LNCaP clone FGC (cell line): ENCODE measurements around the gene ANKDD1A.

Experiments
- DNase-seq: peaks from one replicate; pipeline ENCODE4 v3.0.0-alpha.2; 2011; ENCODE audit warnings: low read depth
- H3K4me3 ChIP-seq: 2 replicates; pipeline ENCODE4 v1.5.1; 2011; ENCODE audit warnings: mild to moderate bottlenecking, low read depth, low read length, control low read depth
- CTCF ChIP-seq: IDR thresholded peaks from 2 replicates; pipeline ENCODE4 v1.5.1; 2012; ENCODE audit warnings: mild to moderate bottlenecking; ENCODE audit not compliant: control insufficient read depth, insufficient read depth; ENCODE audit errors: extremely low read depth

ANKDD1A gene

DNA sequence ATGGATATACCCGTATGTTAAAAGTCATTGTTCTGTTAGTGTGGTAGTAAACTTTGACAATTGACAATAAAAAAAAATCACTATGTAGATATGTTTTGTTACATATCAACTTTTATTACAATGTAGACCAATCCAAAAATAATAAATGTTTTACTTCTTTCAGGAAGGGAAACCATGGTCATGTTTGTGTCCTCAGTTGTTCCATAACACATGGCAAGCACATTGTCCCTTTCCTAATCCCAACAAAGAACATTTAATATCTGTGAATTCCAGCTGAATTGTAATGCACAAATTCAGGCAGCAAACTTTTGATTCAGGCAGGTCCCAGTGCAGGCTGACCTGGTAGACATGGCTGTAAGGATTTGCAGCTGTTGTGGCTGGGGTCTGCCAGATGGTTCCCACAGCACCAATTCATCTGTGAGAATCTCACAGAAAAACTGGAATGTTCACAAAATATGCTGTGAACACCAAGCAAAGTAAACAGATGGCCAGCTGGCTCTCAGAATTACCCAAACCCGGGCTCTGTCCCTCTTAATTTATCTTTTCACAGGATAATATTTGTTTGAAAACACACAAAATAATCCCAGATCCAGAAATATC is 79.9 kb downstream of the ANKDD1A start:
- no peak for TF ChIP-seq CTCF
- no peak for DNase-seq
- no peak overlapping the region for H3K4me3 ChIP-seq

DNA sequence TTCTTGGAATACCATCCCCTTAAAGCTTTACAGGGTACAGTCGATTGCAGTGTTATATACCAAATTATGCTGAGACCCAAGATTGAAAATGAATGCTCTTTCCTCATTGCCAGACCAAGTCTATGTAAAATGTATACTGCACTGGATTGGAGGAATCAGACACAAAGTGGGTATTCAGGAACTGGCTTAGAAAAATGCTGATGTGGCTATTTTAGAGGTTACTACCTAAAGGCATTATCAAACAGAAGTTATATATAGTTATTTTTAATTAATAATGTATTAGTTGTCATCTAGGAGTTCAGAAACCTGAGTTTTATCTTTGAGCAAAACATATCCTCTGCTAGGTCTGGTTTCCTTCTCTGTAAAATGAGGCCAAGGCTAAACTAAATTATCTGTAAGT is 81.6 kb downstream of the ANKDD1A start:
- DNase-seq, result no peak
- H3K4me3 ChIP-seq, result no peak overlapping the region
- TF ChIP-seq CTCF, result no peak

- no peak for TF ChIP-seq CTCF
- H3K4me3 ChIP-seq, result no peak overlapping the region
- no peak for DNase-seq
Observed at GRCh38 chr15:64997066-64997465, 85.4 kb downstream of the ANKDD1A start.

DNA sequence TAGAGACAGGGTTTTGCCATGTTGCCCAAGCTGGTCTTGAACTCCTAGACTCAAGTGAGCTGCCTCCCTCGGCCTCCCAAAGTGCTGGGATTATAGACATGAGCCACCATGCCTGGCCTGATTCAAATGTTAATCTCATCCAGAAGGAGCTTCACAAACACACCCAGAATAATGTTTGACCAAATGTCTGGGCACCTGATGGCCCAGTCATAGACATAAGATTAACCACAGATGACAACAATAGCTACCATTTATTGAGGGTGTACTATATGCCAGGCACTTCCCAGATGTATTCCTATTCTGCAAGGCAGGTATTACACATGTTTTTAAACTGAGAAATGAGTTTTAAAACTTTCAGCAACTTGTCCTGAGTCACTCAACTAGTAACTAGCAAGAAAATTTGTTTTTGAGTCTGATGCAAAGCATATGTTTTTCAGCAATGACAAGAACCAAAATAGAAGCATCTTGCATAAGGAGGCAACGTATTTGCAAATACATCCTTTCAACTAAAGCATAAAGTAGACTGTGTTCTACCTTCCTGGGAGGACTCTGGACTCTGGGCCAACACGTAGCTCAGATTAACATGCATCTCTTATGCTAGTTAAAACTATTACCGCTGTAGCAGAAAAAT is 86.2 kb downstream of the ANKDD1A start:
- no peak for TF ChIP-seq CTCF
- DNase-seq, result no peak
- H3K4me3 ChIP-seq, result no peak overlapping the region

DNA sequence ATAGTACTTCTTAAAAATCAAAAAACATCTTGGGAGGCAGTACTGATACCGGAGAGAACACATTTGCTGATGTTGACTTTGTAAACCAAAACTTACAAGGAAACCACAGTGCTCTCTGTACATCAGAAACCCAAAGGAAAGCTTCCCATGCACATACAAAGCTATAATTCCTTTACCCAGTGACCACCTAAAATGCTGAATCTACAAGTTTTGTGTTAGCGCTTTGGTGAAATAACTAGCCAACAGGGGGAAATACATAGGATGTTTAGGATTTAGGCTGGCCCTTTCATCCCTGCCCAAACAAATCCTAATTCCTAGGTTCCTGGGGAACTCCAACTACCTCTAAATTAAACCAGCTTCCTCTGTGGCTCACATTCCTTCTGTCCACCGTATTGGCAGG is 93.3 kb downstream of the ANKDD1A start:
- DNase-seq, result no peak
- no peak for TF ChIP-seq CTCF
- no peak overlapping the region for H3K4me3 ChIP-seq

- no peak for TF ChIP-seq CTCF
- H3K4me3 ChIP-seq, result no peak overlapping the region
- DNase-seq, result no peak
Observed at GRCh38 chr15:65006876-65007275, 95.2 kb downstream of the ANKDD1A start.
